H1 (cell line): ENCODE measurements around the gene TTLL7. TPM values are rescaled to one million over a fixed set of nuclear protein-coding genes. Genes with fewer than 3 reads are reported as not detected.

ENCODE experiments used
- CTCF ChIA-PET: fragments of 300-600 bp; sonication (Branson Sonifier 250); formaldehyde crosslinking; loops from one replicate; lab custom pipeline; 2021; ENCODE audit not compliant: partially characterized antibody; lab: Charles Lee
- POLR2A ChIA-PET: fragments of 300-600 bp; sonication (Branson Sonifier 250); formaldehyde crosslinking; loops from one replicate; lab custom pipeline; 2021; ENCODE audit warnings: inconsistent platforms; ENCODE audit not compliant: partially characterized antibody; lab: Charles Lee
- DNase-seq, 2 experiments: peaks; one replicate each; pipeline versions ENCODE4 v3.0.0 to v3.0.0-alpha.2; 2010 to 2022; ENCODE audit warnings: low spot score in 2 of 2, low read depth in 1 of 2, mixed read lengths in 1 of 2
- FAIRE-seq: peaks from 2 replicates; lab custom pipeline; 2011; peaks lifted over from hg19 to GRCh38; lab: Jason Lieb, UNC
- H2AFZ ChIP-seq: 2 replicates; pipeline ENCODE4 v1.8.1; 2012; ENCODE audit warnings: low read length, inconsistent platforms
- H2AK5ac ChIP-seq: 2 replicates; pipeline ENCODE4 v1.6.1; 2013; ENCODE audit warnings: low read depth, low read length
- H2BK120ac ChIP-seq: replicated peaks from 2 replicates; pipeline ENCODE3; 2013; ENCODE audit warnings: low read depth, low read length, inconsistent platforms
- H2BK12ac ChIP-seq: 2 replicates; pipeline ENCODE4 v1.6.1; 2013; ENCODE audit warnings: low read depth, low read length
- H2BK15ac ChIP-seq: 2 replicates; pipeline ENCODE4 v1.6.1; 2013; ENCODE audit warnings: low read length
- H2BK20ac ChIP-seq: 2 replicates; pipeline ENCODE4 v1.6.1; 2013; ENCODE audit warnings: low read length
- H2BK5ac ChIP-seq: 2 replicates; pipeline ENCODE4 v1.6.1; 2013; ENCODE audit warnings: low read depth, low read length
- H3K14ac ChIP-seq: 2 replicates; pipeline ENCODE4 v1.6.1; 2013; ENCODE audit warnings: inconsistent platforms; ENCODE audit not compliant: insufficient read length
- H3K18ac ChIP-seq: 2 replicates; pipeline ENCODE4 v1.6.1; 2013; ENCODE audit warnings: low read length; ENCODE audit errors: extremely low read depth
- H3K23ac ChIP-seq: 2 replicates; pipeline ENCODE4 v1.6.1; 2013; ENCODE audit warnings: inconsistent platforms; ENCODE audit not compliant: insufficient read length
- H3K23me2 ChIP-seq: 2 replicates; pipeline ENCODE4 v1.6.1; 2013; ENCODE audit warnings: low read depth, low read length
- H3K27ac ChIP-seq: 2 replicates; pipeline ENCODE4 v1.6.1; 2011; ENCODE audit warnings: low read depth, low read length, inconsistent platforms
- H3K27me3 ChIP-seq, 4 experiments: replicated peaks in 1 of 4; 1 replicate in 1 of 4; 2 replicates in 3 of 4; pipeline versions ENCODE4 v1.6.1 to v1.8.1; 2011 to 2013; ENCODE audit warnings: low read length in 3 of 4, mild to moderate bottlenecking in 3 of 4, inconsistent platforms in 2 of 4, mixed read lengths in 2 of 4, moderate library complexity in 1 of 4; ENCODE audit not compliant: control insufficient read depth in 3 of 4, insufficient read depth in 3 of 4; ENCODE audit errors: extremely low read depth in 1 of 4
- H3K36me3 ChIP-seq, 4 experiments: 2 replicates each; pipeline versions ENCODE4 v1.6.1 to v1.8.1; 2011 to 2013; ENCODE audit warnings: mild to moderate bottlenecking in 4 of 4, low read length in 3 of 4, moderate library complexity in 2 of 4, control low read depth in 1 of 4, inconsistent platforms in 1 of 4; ENCODE audit not compliant: insufficient read depth in 4 of 4, control insufficient read depth in 2 of 4
- H3K4ac ChIP-seq: replicated peaks from 2 replicates; pipeline ENCODE3; 2013; ENCODE audit warnings: low read length, low read depth, mixed read lengths, inconsistent platforms; ENCODE audit not compliant: insufficient read length
- H3K4me1 ChIP-seq, 4 experiments: replicated peaks in 1 of 4; 1 replicate in 1 of 4; 2 replicates in 3 of 4; pipeline versions ENCODE4 v1.6.1 to v1.8.1; 2011 to 2013; ENCODE audit warnings: low read length in 3 of 4, inconsistent platforms in 2 of 4, mixed read lengths in 1 of 4; ENCODE audit not compliant: insufficient read depth in 4 of 4, control insufficient read depth in 3 of 4
- H3K4me2 ChIP-seq, 2 experiments: 2 replicates each; pipeline versions ENCODE4 v1.6.1 to v1.8.1; 2011 to 2013; ENCODE audit warnings: low read depth in 2 of 2, low read length in 2 of 2, control low read depth in 1 of 2, inconsistent platforms in 1 of 2, mild to moderate bottlenecking in 1 of 2; ENCODE audit not compliant: insufficient read depth in 1 of 2
- H3K4me3 ChIP-seq, 4 experiments: fragments of 200-600, 300-600 bp in 1 of 4; sonication (generic), shearing (Covaris generic), sonication (Bioruptor Twin) in 1 of 4; 2 replicates each; pipeline versions ENCODE4 v1.5.1 to v1.8.1; 2011 to 2016; ENCODE audit warnings: low read length in 4 of 4, low read depth in 3 of 4, control low read depth in 2 of 4, inconsistent platforms in 2 of 4, mild to moderate bottlenecking in 2 of 4, mixed read lengths in 1 of 4, moderate library complexity in 1 of 4; ENCODE audit not compliant: insufficient read depth in 2 of 4; ENCODE audit errors: extremely low read depth in 1 of 4
- H3K56ac ChIP-seq: replicated peaks from 2 replicates; pipeline ENCODE3; 2013; ENCODE audit warnings: low read depth, mild to moderate bottlenecking, mixed read lengths, low read length, inconsistent platforms; ENCODE audit not compliant: insufficient read length
- H3K79me1 ChIP-seq: 2 replicates; pipeline ENCODE4 v1.6.1; 2013; ENCODE audit warnings: low read depth, low read length, control low read depth
- H3K79me2 ChIP-seq, 2 experiments: 2 replicates each; pipeline versions ENCODE4 v1.6.1 to v1.8.1; 2012 to 2013; ENCODE audit warnings: low read length in 2 of 2, mild to moderate bottlenecking in 2 of 2, inconsistent platforms in 1 of 2; ENCODE audit not compliant: insufficient read depth in 2 of 2, control insufficient read depth in 1 of 2
- H3K9ac ChIP-seq, 4 experiments: replicated peaks in 1 of 4; 1 replicate in 1 of 4; 2 replicates in 3 of 4; pipeline versions ENCODE4 v1.6.1 to v1.8.1; 2011 to 2013; ENCODE audit warnings: low read depth in 3 of 4, low read length in 3 of 4, control low read depth in 2 of 4, mild to moderate bottlenecking in 2 of 4, moderate library complexity in 2 of 4, inconsistent platforms in 1 of 4; ENCODE audit errors: extremely low read depth in 1 of 4
- H3K9me3 ChIP-seq, 2 experiments: 2 replicates each; pipeline versions ENCODE4 v1.6.1 to v1.8.1; 2012 to 2013; ENCODE audit warnings: mild to moderate bottlenecking in 2 of 2, moderate library complexity in 2 of 2, control low read depth in 1 of 2, inconsistent platforms in 1 of 2, low read depth in 1 of 2, low read length in 1 of 2, mixed read lengths in 1 of 2; ENCODE audit not compliant: insufficient read depth in 2 of 2
- H4K20me1 ChIP-seq, 2 experiments: replicated peaks in 1 of 2; 2 replicates each; pipeline versions ENCODE3 to v1.8.1; 2011 to 2013; ENCODE audit warnings: inconsistent platforms in 2 of 2, low read length in 2 of 2, mild to moderate bottlenecking in 1 of 2; ENCODE audit not compliant: insufficient read depth in 2 of 2, control insufficient read depth in 1 of 2
- H4K5ac ChIP-seq: 2 replicates; pipeline ENCODE4 v1.6.1; 2013; ENCODE audit warnings: low read length, low read depth, mixed read lengths, inconsistent platforms; ENCODE audit not compliant: insufficient read length
- H4K8ac ChIP-seq: 2 replicates; pipeline ENCODE4 v1.8.0; 2013; ENCODE audit warnings: mild to moderate bottlenecking, moderate library complexity, low read length, inconsistent platforms; ENCODE audit not compliant: insufficient read depth; ENCODE audit errors: extremely low read depth
- H4K91ac ChIP-seq: replicated peaks from 2 replicates; pipeline ENCODE3; 2013; ENCODE audit warnings: low read length, mixed read lengths, inconsistent platforms; ENCODE audit not compliant: insufficient read length
- ATF2 ChIP-seq: IDR thresholded peaks from 2 replicates; pipeline ENCODE4 v1.6.1; 2012; ENCODE audit warnings: low read length, inconsistent platforms
- CEBPB ChIP-seq: IDR thresholded peaks from 2 replicates; pipeline ENCODE4 v1.6.1; 2012; ENCODE audit warnings: low read depth, low read length
- CTCF ChIP-seq, 3 experiments: IDR thresholded peaks; 1 replicate in 2 of 3; 2 replicates in 1 of 3; pipeline versions ENCODE4 v1.5.1 to v1.6.1; 2011; ENCODE audit warnings: low read length in 3 of 3, mild to moderate bottlenecking in 3 of 3, inconsistent platforms in 2 of 3, low read depth in 1 of 3, moderate library complexity in 1 of 3; ENCODE audit not compliant: insufficient read depth in 1 of 3; ENCODE audit errors: control extremely low read depth in 1 of 3
- MAX ChIP-seq: IDR thresholded peaks from 2 replicates; pipeline ENCODE4 v1.6.1; 2012; ENCODE audit warnings: inconsistent platforms
- POLR2AphosphoS5 ChIP-seq: IDR thresholded peaks from 2 replicates; pipeline ENCODE4 v1.6.1; 2011; ENCODE audit warnings: low read depth, low read length
- RAD21 ChIP-seq, 2 experiments: IDR thresholded peaks in 1 of 2; conservative IDR thresholded peaks in 1 of 2; 2 replicates each; pipeline ENCODE4 v1.6.1; 2011; ENCODE audit warnings: low read depth in 2 of 2, low read length in 2 of 2, improper control_type of control experiment in 1 of 2, inconsistent platforms in 1 of 2, mild to moderate bottlenecking in 1 of 2, moderate library complexity in 1 of 2
- SRF ChIP-seq: IDR thresholded peaks from 2 replicates; pipeline ENCODE4 v1.6.1; 2011; ENCODE audit warnings: mild to moderate bottlenecking, low read depth, low read length, moderate library complexity
- YY1 ChIP-seq: IDR thresholded peaks from 2 replicates; pipeline ENCODE4 v1.6.1; 2011; ENCODE audit warnings: low read depth, mild to moderate bottlenecking, low read length
- WGBS, 2 experiments: shearing (Covaris generic) in 1 of 2; methylation state at CpG; one replicate each; pipeline versions ENCODE4 v1.1.6 to v1.1.7; 2013 to 2015; ENCODE audit warnings: low lambda C conversion rate in 2 of 2, mixed read lengths in 2 of 2, inconsistent platforms in 1 of 2, low coverage in 1 of 2, missing lambda C conversion rate in 1 of 2; ENCODE audit not compliant: insufficient replicate concordance in 2 of 2, insufficient coverage in 1 of 2, insufficient read length in 1 of 2; ENCODE audit errors: extremely low coverage in 1 of 2, missing lambda C conversion rate in 1 of 2; 5-methylcytosine and 5-hydroxymethylcytosine counted together
- polyA plus RNA-seq, 7 experiments: library from polyadenylated mRNA; depleted of rRNA in 3 of 7; stranded (reverse) in 5 of 7; unstranded in 2 of 7; fragments of >200 nt in 5 of 7; fragments of 200-250 nt in 2 of 7; gene quantifications; 1 replicate in 5 of 7; 2 replicates in 1 of 7; 4 replicates in 1 of 7; pipeline versions ENCODE4 v1.2.1 to v1.2.3, GENCODE V29; 2011 to 2013; ENCODE audit warnings: missing spikeins in 2 of 7, mixed read lengths in 2 of 7
- total RNA-seq: library from RNA; stranded (reverse); fragmentation: NEBNext Ultra II Directional; extraction: Animal tissue kit (Norgen Biotek cat#: 25700); gene quantifications from 2 replicates; pipeline ENCODE4 v1.2.1, GENCODE V29; 2021

The TTLL7 gene
- total and polyA plus RNA-seq, 2 of the 8 experiments (the other 6 are each of a cell fraction or from before 2014, with no cell fraction given), result 1.9 to 7.9 TPM

- Histone ChIP-seq H3K4me3 (no peak overlapping the region), H2AK5ac (no peak overlapping the region), H4K20me1 (no peaks in the 10 kb centered on the region), H4K5ac (no peak overlapping the region), H3K56ac (no peak overlapping the region), H3K79me2 (no peaks in the 10 kb centered on the region), H4K8ac (no peak overlapping the region), H4K91ac (no peak overlapping the region), H3K4ac (no peak overlapping the region)
- TF ChIP-seq CTCF (IDR thresholded peaks at IDR 0.05; ENCODE audit: control extremely low read depth in 1 of 3, insufficient read depth in 1 of 3, low read depth in 1 of 3, low read length in 3 of 3) (peak in 1 of 3 experiments; percentile 25; a peak in 1 of 4 replicates), SRF (no peak), MAX (no peak), RAD21 (IDR thresholded peaks at IDR 0.05 in 1 of 2, conservative IDR thresholded peaks at IDR 0.05 in 1 of 2; ENCODE audit: low read depth in 2 of 2, low read length in 2 of 2) (peak in 1 of 2 experiments; percentile 31; a peak in 2 of 4 replicates), YY1 (peak; percentile 64; the same call in 1 of the 2 replicates), ATF2 (no peak), POLR2AphosphoS5 (no peak), CEBPB (peak; percentile 52; the same call in 1 of the 2 replicates)
- TF ChIP-seq, all 59 proteins: peak for 4
- Histone ChIP-seq H2BK120ac (no peak overlapping the region), H3K27me3 (no peaks in the 10 kb centered on the region), H3K23ac (no peak overlapping the region), H3K9ac (no peak overlapping the region), H2BK5ac (no peak overlapping the region), H3K14ac (no peak overlapping the region), H3K27ac (no peak overlapping the region), H3K4me2 (no peak overlapping the region), H3K9me3 (no peaks in the 10 kb centered on the region), H2BK20ac (no peak overlapping the region), H2BK15ac (no peak overlapping the region), H3K79me1 (no peaks in the 10 kb centered on the region), H2AFZ (no peak overlapping the region), H3K23me2 (no peaks in the 10 kb centered on the region), H3K36me3 (no peaks in the 10 kb centered on the region), H3K4me1 (peaks cover 0 to 4% (median 1%) of the 10 kb centered on the region in 4 experiments; a peak in 1 of 7 replicates), H2BK12ac (no peak overlapping the region), H3K18ac (no peak overlapping the region)
- ChIA-PET CTCF (interaction anchor here (0.7 to 1.5 kb wide), 10 partner anchors 10 to 161 kb away, joined by 3 to 4 read pairs (median 4); no protein-coding TSS in a partner anchor), POLR2A (no interaction called here)
- WGBS, 2 experiments, result 93% methylated on average over 4 of the region's 4 CpGs; no CpG with 5 or more reads in 1 of the 2 experiments
- DNase-seq (no peak), FAIRE-seq (peak; percentile 52)
These were observed 164.2 kb downstream of the TTLL7 start for GRCh38 chr1:83834621-83835264.
